Posterior vena cava (tissue), 2 donors: ENCODE data around the gene SLC46A3. TPM values are rescaled to one million over a fixed set of nuclear protein-coding genes. Genes with fewer than 3 reads are reported as not detected.
A peak's percentile ranks its signal among the peaks of the same experiment; 100 is the strongest.
"Not testable (repeated sequence)": the region's sequence is repeated elsewhere in the genome, so short reads cannot be mapped to it uniquely, and the experiment has no call there.

ENCODE experiments used
- DNase-seq: peaks from one replicate; pipeline ENCODE4 v3.0.0-alpha.2; 2020; ENCODE audit warnings: low spot score
- intact Hi-C, 2 donors: fragments of 100-400 bp; cut with DNase I; formaldehyde crosslinking; loops; one replicate each; pipeline versions ENCODE4 v1.14.1 to v1.14.2; 2022 to 2023
- total RNA-seq, 2 donors: library from RNA; stranded (reverse); fragmentation: NEBNext Ultra II Directional; extraction: Animal tissue kit (Norgen Biotek cat#: 25700); gene quantifications; one replicate each; pipeline ENCODE4 v1.2.1, GENCODE V29; 2021
- donor health status: DM: yes; HTN: yes; CAD: no.
- donor health status: DM: yes; HTN: yes; CAD: no.

Gene SLC46A3
- total RNA-seq, 2 donors from 2014 or later = 6.9 to 7.1 TPM

- DNase-seq, intact Hi-C loops: not testable (repeated sequence)
Measured at GRCh38 chr13:28693605-28694491, 24.9 kb downstream of the SLC46A3 start.

- no peak for DNase-seq
- intact Hi-C loops = no loop called here
Measured at GRCh38 chr13:28685892-28686291, 32.9 kb downstream of the SLC46A3 start.

DNA sequence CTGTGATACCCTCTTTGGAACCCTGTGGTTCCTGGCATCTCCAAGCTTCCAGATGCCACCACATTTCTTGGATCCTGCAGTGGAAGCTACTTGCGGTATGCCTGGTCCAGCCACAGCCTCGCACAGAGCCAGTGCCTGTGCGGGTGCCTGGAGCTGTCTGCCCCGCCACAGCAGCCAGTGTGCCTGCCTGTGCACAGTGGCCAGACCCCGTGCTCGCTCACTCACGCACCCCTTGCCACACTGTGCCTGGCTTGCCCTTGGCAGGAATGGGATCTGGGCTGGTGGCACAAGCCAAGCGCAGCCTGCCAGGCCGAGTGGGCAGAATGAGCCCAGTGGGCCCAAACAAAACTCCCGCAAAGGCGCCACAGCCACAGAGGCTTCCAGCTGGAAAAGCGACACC lies 33.7 kb downstream of the SLC46A3 start:
- no peak for DNase-seq
- intact Hi-C loops = no loop called here

- DNase-seq = no peak
- intact Hi-C loops = no loop called here
Measured at GRCh38 chr13:28684257-28684656, 34.5 kb downstream of the SLC46A3 start.

- DNase-seq, intact Hi-C loops: not testable (repeated sequence)
Measured at GRCh38 chr13:28683169-28683568, 35.6 kb downstream of the SLC46A3 start.

GRCh38 chr13:28680541-28680940 lies 38.2 kb downstream of the SLC46A3 start:
- no peak for DNase-seq
- intact Hi-C loops = no loop called here

DNA sequence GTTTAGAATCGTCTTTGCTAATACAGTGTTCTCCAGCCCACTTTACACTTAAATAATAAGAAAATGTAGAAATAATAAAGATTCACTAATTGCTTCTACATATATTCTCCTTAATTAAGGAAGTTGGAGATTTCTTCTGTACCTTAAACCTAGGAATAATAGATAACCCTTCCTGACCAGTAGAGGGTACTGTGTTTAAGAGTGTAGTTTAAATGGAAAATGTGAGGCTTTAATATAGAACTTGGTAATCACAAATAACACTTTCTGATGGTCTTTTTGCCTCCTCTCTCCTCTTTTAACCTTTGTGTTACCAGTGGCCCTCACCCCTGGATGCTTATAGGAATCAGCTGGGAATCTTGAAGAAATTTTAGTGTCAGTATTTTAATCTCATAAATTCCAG lies 39.1 kb downstream of the SLC46A3 start:
- no peak for DNase-seq
- intact Hi-C loops = no loop called here

DNA sequence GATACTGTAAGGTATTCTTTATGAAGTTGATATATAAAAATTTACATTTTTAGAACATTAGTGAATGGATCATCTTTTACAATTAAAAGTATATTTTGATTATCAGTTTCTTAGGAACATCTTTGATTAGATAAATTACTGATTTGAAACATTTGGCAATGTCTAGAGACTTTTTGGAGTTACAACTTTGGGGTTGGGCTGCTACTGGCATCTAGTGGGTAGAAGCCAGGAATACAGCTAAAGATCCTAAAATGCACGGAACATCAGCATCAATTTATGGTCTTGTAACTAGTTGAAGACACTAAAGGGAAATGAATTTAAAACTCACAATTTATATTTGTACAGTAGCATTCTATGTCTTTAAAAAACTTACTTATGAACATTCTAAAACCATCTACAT lies 40.0 kb downstream of the SLC46A3 start:
- no peak for DNase-seq
- intact Hi-C loops = no loop called here

DNA sequence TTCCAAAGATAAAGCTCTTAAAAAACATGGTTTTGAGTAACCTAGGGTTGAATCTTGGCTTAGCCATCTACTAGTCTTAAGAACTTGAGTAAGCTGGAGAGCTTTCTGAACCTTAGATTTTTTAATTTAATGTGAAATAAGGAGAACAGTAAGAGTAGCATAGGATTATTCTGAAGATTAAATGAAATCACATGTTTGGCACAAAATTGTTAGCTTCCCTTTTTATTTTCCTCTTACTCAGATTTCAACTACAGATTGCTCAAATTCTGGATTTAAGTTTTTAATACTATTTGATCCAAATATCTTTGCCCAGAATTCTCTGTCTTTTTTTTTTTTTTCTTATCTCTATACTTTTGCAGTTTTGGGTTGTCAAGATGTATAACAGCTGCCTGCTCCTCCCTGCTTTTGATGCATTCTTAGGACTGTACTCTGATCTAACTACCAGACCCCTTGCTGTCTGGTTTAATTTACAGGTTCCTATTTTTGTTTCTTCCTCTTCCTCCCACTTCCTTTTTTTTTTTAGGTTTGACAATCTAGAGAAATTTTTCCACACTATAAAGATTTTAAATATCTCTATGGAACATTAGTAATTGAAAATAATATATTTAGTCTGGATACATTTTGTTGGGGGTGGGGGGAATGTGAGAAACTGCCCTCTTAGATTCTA lies 47.5 kb downstream of the SLC46A3 start:
- intact Hi-C loops = no loop called here
- no peak for DNase-seq

DNA sequence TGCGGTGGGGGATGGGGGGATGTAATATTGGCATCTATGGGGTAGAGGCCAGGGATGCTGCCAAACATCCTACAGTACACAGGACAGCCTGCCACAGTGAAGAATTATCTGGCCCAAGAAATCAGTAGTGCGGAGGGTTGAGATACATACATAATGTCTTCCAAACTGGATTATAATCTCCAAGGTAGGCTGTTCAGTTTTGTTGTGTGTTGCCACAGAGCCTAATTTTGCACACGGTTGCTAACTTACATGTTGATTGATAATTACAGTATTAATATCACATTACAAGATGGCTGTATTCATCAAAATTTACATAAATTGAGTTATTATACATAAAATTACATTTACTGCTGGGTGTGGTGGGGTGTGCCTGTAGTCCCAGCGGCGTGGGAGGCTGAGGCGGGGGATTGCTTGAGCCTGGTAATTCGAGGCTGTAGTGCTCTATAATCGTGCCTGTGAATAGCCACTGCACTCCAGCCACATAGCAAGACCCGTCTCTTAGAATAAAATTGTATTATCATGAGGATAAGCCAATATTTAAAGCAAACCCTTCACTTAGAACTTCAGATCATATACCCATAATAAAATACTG lies 51.8 kb downstream of the SLC46A3 start:
- intact Hi-C loops = no loop called here
- DNase-seq = no peak

- intact Hi-C loops = loop anchor here in 1 of 2 donors (10.0 kb wide), 1 partner anchor 1485 kb away; the partner anchor contains the start of gene USP12
- no peak for DNase-seq
Measured at GRCh38 chr13:28659621-28659970, 59.2 kb downstream of the SLC46A3 start.

DNA sequence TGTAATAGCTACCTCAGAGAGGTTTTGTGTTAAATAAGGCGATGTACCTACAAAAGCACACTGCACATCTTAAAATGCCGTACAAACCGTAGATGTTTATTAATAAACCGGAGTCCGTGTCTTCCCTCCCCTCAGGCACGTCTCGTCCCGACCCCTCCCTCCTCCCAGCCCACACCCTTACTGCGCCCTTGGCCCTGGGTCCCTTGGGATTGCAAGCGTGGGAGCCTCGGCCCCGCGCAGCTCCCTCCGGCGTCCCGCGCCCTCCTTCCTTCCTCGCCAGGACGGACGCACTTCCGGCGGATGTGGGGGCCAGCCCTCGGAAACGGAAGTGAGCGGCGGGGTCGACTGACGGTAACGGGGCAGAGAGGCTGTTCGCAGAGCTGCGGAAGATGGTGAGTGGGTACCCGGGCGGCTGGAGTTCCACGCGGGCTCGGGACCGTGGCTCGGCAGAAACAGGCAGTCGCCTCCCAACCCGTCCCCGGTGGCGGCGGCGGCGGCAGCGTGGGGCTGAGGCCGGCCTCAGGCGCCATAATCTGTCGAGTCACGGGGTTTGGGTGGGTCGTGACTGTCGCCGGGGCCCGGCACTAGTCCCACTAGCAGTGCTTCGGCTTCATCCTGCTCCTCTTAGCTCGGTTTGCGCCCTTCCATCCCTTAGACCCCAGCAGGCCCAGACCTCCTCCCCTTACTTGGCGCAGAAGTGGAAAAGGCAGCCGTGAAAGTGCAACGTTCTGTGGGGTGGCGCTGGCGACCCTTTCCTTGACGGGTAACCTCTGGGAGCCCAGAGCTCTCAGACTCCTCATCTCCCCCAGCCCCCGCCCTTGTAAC lies 59.8 kb downstream of the SLC46A3 start, which contains the start of gene POMP:
POMP (plus strand) TSS at position 335 of the 825 bp plus-strand sequence; CDS start at position 390, 55 bp downstream.
- DNase-seq = peak; percentile 98
- intact Hi-C loops = loop anchor here in 1 of 2 donors (10.0 kb wide), 1 partner anchor 1484 kb away; the partner anchor contains the start of gene USP12

GRCh38 chr13:28658539-28658795 lies 60.3 kb downstream of the SLC46A3 start:
- intact Hi-C loops = loop anchor here in 1 of 2 donors (10.0 kb wide), 1 partner anchor 1484 kb away; the partner anchor contains the start of gene USP12
- DNase-seq = no peak

- DNase-seq = no peak
- intact Hi-C loops = loop anchor here in 1 of 2 donors (10.0 kb wide), 1 partner anchor 1483 kb away; the partner anchor contains the start of gene USP12
Measured at GRCh38 chr13:28657784-28658538, 60.8 kb downstream of the SLC46A3 start.

DNA sequence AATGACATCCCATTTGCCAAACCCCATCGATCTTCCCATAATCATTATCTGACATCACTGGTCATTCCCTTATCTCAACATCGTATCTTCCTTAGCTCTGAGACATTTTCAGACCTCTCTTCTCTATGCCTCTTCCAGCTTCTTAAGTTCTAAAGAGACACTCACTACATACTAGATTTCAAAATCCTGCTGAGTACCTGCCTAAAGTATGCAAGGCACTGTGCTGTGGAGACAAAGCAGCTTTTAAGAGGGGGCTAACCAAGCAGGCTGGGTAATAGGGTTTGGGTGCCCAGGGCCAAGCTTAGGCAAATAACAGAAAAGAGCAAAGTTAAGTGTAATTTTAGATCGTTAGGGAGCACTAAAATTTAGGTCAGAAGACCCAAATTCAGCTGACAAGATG lies 63.2 kb downstream of the SLC46A3 start:
- no peak for DNase-seq
- intact Hi-C loops = loop anchor here in 1 of 2 donors (10.0 kb wide), 1 partner anchor 1481 kb away; the partner anchor contains the start of gene USP12

GRCh38 chr13:28654276-28654675 lies 64.5 kb downstream of the SLC46A3 start:
- intact Hi-C loops = loop anchor here in 1 of 2 donors (10.0 kb wide), 1 partner anchor 1479 kb away; the partner anchor contains the start of gene USP12
- no peak for DNase-seq

DNA sequence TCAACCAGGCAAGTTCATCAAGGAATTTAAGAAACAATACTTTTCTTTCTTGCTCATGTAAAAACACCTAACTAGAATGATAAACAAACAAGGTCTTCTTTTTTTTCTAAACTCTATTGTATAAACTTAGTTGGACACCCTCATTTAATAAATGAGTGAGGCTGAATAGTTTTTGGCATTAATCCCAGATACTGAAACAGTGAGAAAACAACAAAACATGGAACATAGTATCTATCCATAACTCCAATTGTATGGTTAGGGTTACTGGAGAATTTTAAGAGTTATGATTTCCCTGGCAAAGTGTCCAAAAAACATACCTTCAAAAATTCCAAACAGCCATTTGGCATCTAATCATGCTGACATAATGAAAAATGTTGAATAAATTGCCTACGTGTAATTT lies 65.7 kb downstream of the SLC46A3 start:
- intact Hi-C loops = loop anchor here in 1 of 2 donors (10.0 kb wide), 1 partner anchor 1478 kb away; the partner anchor contains the start of gene USP12

GRCh38 chr13:28651810-28652401 lies 66.9 kb downstream of the SLC46A3 start:
- no peak for DNase-seq
- intact Hi-C loops = loop anchor here in 1 of 2 donors (10.0 kb wide), 1 partner anchor 1477 kb away; the partner anchor contains the start of gene USP12

More for the DNA sequence above, 65.7 kb downstream of the SLC46A3 start:
- no peak for DNase-seq
